Stimulated activated CD8-positive, alpha-beta memory T cell treated with anti-CD3 and anti-CD28 coated beads, Interleukin-12 subunit alpha, Interleukin-12 subunit beta, amount 100 ng/mL, for 24 hours (primary cell): ENCODE data around the gene NBEAL2.

Experiments used
- DNase-seq: peaks from one replicate; pipeline ENCODE4 v3.0.0-alpha.2; 2020; ENCODE audit errors: extremely low read depth

The NBEAL2 gene

GRCh38 chr3:46978985-46979944 is at the start of gene NBEAL2:
Gene NBEAL2 (plus strand): TSS chr3:46979666. CDS start chr3:46979862, 196 bp downstream.
- DNase-seq = peak; percentile 95

- DNase-seq = no peak
Measured at GRCh38 chr3:46930166-46930944, 49.1 kb upstream of the NBEAL2 start.

- no peak for DNase-seq
Measured at GRCh38 chr3:46930945-46931403, 48.5 kb upstream of the NBEAL2 start.

- no peak for DNase-seq
Measured at GRCh38 chr3:46931631-46932331, 47.7 kb upstream of the NBEAL2 start.

- no peak for DNase-seq
Measured at GRCh38 chr3:46932455-46933225, 46.8 kb upstream of the NBEAL2 start.

GRCh38 chr3:46933261-46933660 is 46.2 kb upstream of the NBEAL2 start:
- no peak for DNase-seq

GRCh38 chr3:46934072-46934471 is 45.4 kb upstream of the NBEAL2 start:
- DNase-seq = no peak

GRCh38 chr3:46934498-46935167 is 44.8 kb upstream of the NBEAL2 start:
- DNase-seq = no peak

GRCh38 chr3:46935168-46935858 is 44.2 kb upstream of the NBEAL2 start:
- no peak for DNase-seq

- DNase-seq = no peak
Measured at GRCh38 chr3:46935989-46936558, 43.4 kb upstream of the NBEAL2 start.

- no peak for DNase-seq
Measured at GRCh38 chr3:46936733-46937250, 42.7 kb upstream of the NBEAL2 start.

- DNase-seq = no peak
Measured at GRCh38 chr3:46938118-46938517, 41.3 kb upstream of the NBEAL2 start.

- DNase-seq = no peak
Measured at GRCh38 chr3:46939578-46940445, 39.7 kb upstream of the NBEAL2 start.

GRCh38 chr3:46942076-46942475 is 37.4 kb upstream of the NBEAL2 start:
- DNase-seq = no peak

GRCh38 chr3:46942481-46943236 is 36.8 kb upstream of the NBEAL2 start:
- no peak for DNase-seq

- DNase-seq = no peak
Measured at GRCh38 chr3:46943237-46944187, 36.0 kb upstream of the NBEAL2 start.

- DNase-seq = no peak
Measured at GRCh38 chr3:46944191-46944590, 35.3 kb upstream of the NBEAL2 start.
